ES-I3 (cell line): ENCODE data around the gene ZBTB9.

ENCODE experiments used
- H3K36me3 ChIP-seq: 2 replicates; pipeline ENCODE4 v1.6.1; 2013; ENCODE audit warnings: mild to moderate bottlenecking, low read length, control low read depth, moderate library complexity; ENCODE audit not compliant: insufficient read depth
- H3K4me1 ChIP-seq: 2 replicates; pipeline ENCODE4 v1.6.1; 2013; ENCODE audit warnings: mild to moderate bottlenecking, control low read depth, low read length; ENCODE audit not compliant: insufficient read depth
- H3K9ac ChIP-seq: 2 replicates; pipeline ENCODE4 v1.6.1; 2013; ENCODE audit warnings: low read depth, mild to moderate bottlenecking, low read length, moderate library complexity
- H3K9me3 ChIP-seq: 2 replicates; pipeline ENCODE4 v1.6.1; 2013; ENCODE audit warnings: mild to moderate bottlenecking, low read length, moderate library complexity; ENCODE audit not compliant: control insufficient read depth, insufficient read depth

Gene ZBTB9

GRCh38 chr6:33437666-33438065, 16.7 kb upstream of the ZBTB9 start:
- H3K36me3 ChIP-seq = peaks cover 38% of the 10 kb centered on the region
- peaks cover 16% of the 10 kb centered on the region for H3K4me1 ChIP-seq
- no peak overlapping the region for H3K9ac ChIP-seq
- no peaks in the 10 kb centered on the region for H3K9me3 ChIP-seq

DNA sequence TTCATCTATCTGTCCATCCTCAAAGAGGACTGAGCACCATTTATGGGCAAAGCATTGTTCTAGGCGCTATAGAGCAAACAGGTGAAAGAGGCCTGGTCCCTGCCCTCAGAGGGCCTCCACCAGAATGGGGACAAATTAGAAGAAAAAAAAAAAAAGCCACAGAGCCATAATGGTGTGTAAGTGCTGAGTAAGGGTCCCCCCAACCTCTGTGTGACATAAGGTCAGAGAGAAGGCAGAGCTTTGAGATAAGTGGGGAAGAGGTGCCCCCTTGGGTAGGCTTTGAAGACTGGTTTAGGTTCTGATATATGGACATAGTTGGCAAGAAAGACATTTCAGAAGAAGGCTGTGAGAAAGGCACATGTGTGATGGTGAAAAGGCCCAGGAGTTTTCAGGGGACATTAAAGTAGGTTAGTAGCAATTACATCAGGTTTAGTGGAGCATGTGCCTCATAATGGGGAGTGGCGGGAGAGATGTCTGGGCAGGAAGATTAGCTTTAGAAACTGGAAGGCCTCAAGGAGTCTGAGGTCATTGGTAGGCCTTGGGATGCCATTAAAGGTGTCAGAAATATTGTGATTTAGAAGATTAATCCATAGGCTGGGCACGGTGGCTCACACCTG, 15.3 kb upstream of the ZBTB9 start:
- Histone ChIP-seq H3K9me3 (no peaks in the 10 kb centered on the region), H3K9ac (no peak overlapping the region), H3K36me3 (peaks cover 38% of the 10 kb centered on the region), H3K4me1 (peaks cover 5% of the 10 kb centered on the region; the same call in 1 of the 2 replicates)

DNA sequence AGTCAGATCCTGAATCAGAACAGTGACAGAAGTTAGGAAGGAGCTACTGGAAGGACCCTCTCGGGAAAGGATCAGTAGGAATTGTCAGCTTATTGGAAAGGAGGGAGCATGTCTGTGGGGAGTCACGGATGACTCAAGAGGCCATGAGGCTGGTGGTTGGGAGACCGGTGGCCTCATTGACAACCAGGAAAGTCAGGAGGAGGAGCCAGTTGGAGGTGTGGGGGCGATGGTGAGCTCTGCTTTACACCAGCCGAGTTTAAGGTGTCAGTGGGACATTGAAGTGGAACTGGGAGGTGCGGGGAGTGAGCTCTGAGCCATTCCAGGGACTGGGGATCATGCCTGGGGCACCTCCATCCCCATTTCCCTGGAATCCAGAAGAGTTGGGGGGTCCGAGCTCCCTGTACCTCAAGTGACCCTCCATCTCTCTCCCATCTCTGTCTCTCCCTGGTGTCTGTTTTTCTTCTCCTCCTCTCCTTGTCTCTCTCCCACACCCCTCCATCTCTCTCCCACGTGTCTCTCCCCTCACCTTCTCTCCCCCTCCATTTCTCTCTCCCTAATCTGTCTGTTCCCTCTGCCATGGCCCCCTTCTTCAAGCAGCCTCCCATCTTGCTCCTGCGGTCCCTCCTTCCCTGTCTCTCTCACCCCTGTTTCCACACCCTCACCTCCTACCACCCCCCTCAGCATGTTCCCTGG, 14.3 kb upstream of the ZBTB9 start:
- H3K9ac ChIP-seq = no peak overlapping the region
- H3K9me3 ChIP-seq = no peaks in the 10 kb centered on the region
- no peaks in the 10 kb centered on the region for H3K4me1 ChIP-seq
- H3K36me3 ChIP-seq = peaks cover 45% of the 10 kb centered on the region

DNA sequence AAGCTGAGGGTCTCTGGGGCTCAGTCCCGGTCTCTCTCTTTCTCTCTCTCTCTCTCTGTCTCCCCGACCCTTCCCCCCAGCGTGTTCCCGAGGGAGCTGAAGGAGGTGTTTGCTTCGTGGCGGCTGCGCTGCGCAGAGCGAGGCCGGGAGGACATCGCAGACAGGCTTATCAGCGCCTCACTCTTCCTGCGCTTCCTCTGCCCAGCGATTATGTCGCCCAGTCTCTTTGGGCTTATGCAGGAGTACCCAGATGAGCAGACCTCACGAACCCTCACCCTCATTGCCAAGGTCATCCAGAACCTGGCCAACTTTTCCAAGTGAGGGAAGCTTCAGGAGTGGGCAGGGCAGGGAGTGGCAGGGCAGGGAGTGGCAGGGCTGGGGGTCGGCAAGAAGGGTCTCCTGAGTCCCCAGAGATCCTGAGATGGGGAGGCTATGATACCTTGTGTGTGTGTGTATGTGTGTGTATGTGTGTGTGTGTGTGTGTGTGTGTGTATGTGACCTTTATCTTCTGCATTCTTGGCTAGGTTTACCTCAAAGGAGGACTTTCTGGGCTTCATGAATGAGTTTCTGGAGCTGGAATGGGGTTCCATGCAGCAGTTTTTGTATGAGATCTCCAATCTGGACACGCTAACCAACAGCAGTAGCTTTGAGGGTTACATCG, 13.6 kb upstream of the ZBTB9 start:
- H3K9me3 ChIP-seq = no peaks in the 10 kb centered on the region
- no peaks in the 10 kb centered on the region for H3K4me1 ChIP-seq
- H3K9ac ChIP-seq = no peak overlapping the region
- H3K36me3 ChIP-seq = peaks cover 40% of the 10 kb centered on the region

- Histone ChIP-seq H3K9ac (no peak overlapping the region), H3K36me3 (peaks cover 35% of the 10 kb centered on the region), H3K4me1 (no peaks in the 10 kb centered on the region), H3K9me3 (no peaks in the 10 kb centered on the region)
These were observed 12.9 kb upstream of the ZBTB9 start for GRCh38 chr6:33441457-33441856.

GRCh38 chr6:33442283-33442682, 12.1 kb upstream of the ZBTB9 start:
- peaks cover 32% of the 10 kb centered on the region for H3K36me3 ChIP-seq
- H3K9me3 ChIP-seq = no peaks in the 10 kb centered on the region
- no peaks in the 10 kb centered on the region for H3K4me1 ChIP-seq
- no peak overlapping the region for H3K9ac ChIP-seq

GRCh38 chr6:33443025-33443424, 11.4 kb upstream of the ZBTB9 start:
- no peaks in the 10 kb centered on the region for H3K9me3 ChIP-seq
- H3K36me3 ChIP-seq = peaks cover 36% of the 10 kb centered on the region
- H3K4me1 ChIP-seq = no peaks in the 10 kb centered on the region
- H3K9ac ChIP-seq = no peak overlapping the region

GRCh38 chr6:33443619-33444504, 10.5 kb upstream of the ZBTB9 start:
- Histone ChIP-seq H3K9me3 (no peaks in the 10 kb centered on the region), H3K9ac (no peak overlapping the region)

GRCh38 chr6:33445119-33445603, 9.2 kb upstream of the ZBTB9 start:
- no peaks in the 10 kb centered on the region for H3K9me3 ChIP-seq
- H3K36me3 ChIP-seq = peaks cover 35% of the 10 kb centered on the region
- H3K9ac ChIP-seq = no peak overlapping the region
- H3K4me1 ChIP-seq = no peaks in the 10 kb centered on the region

More at GRCh38 chr6:33443619-33444504, 10.5 kb upstream of the ZBTB9 start:
- no peaks in the 10 kb centered on the region for H3K4me1 ChIP-seq
- peaks cover 33% of the 10 kb centered on the region for H3K36me3 ChIP-seq

DNA sequence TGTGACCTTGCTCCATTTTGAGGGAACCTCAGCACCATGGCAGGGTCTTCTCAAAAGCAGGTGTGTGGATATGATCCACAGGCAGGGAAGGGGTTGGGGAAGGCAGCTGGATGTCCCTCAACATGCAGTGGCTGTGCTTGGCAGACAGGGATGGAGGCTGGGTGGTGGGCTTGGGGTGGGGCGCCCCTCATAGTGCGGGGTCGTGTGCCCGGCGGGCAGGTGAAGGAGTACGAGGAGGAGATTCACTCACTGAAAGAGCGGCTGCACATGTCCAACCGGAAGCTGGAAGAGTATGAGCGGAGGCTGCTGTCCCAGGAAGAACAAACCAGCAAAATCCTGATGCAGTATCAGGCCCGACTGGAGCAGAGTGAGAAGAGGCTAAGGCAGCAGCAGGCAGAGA, 8.0 kb upstream of the ZBTB9 start:
- no peaks in the 10 kb centered on the region for H3K4me1 ChIP-seq
- H3K36me3 ChIP-seq = peaks cover 35% of the 10 kb centered on the region
- no peaks in the 10 kb centered on the region for H3K9me3 ChIP-seq
- no peak overlapping the region for H3K9ac ChIP-seq

- Histone ChIP-seq H3K9ac (no peak overlapping the region), H3K36me3 (peaks cover 25% of the 10 kb centered on the region), H3K9me3 (no peaks in the 10 kb centered on the region), H3K4me1 (no peaks in the 10 kb centered on the region; the same call in 1 of the 2 replicates)
These were observed 3.9 kb upstream of the ZBTB9 start for GRCh38 chr6:33450434-33450833.

- no peaks in the 10 kb centered on the region for H3K9me3 ChIP-seq
- H3K36me3 ChIP-seq = peaks cover 30% of the 10 kb centered on the region
- no peak overlapping the region for H3K9ac ChIP-seq
- H3K4me1 ChIP-seq = no peaks in the 10 kb centered on the region; the same call in 1 of the 2 replicates
These were observed 2.8 kb upstream of the ZBTB9 start for GRCh38 chr6:33451606-33452005.

DNA sequence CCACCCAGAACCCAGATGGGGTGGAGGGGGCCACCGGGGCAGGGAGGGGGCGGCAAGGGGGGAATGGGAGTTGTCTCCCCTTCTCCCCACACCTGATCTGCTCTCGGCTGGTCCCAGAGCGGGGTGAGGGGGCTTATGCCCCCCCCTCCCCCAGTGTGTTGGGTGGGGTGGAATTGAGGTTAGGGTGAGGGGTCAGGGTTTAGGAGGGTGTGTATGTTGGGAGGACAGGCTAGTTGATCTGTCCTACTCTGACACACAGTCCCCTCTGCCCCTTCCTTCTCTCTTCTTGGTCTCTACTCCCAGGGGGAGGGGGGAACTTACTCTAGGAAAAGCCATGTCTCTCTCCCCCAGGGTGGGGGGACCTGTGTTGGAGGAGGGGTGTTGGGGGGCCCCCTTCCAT, 1.9 kb upstream of the ZBTB9 start:
- Histone ChIP-seq H3K9me3 (no peaks in the 10 kb centered on the region), H3K4me1 (no peaks in the 10 kb centered on the region; the same call in 1 of the 2 replicates), H3K9ac (no peak overlapping the region), H3K36me3 (peaks cover 24% of the 10 kb centered on the region)

GRCh38 chr6:33453393-33454008, 875 bp upstream of the ZBTB9 start:
- Histone ChIP-seq H3K36me3 (peaks cover 15% of the 10 kb centered on the region), H3K9ac (peak overlapping the region; percentile 81; the same call in 1 of the 2 replicates), H3K9me3 (no peaks in the 10 kb centered on the region), H3K4me1 (no peaks in the 10 kb centered on the region; the same call in 1 of the 2 replicates)
